HepG2 (cell line): ENCODE data around the gene TSACC. TPM values are rescaled to one million over a fixed set of nuclear protein-coding genes. Genes with fewer than 3 reads are reported as not detected.

Experiments
- CCAR2 ChIP-seq: fragments of 200-400 bp; formaldehyde crosslinking; optimal IDR thresholded peaks from 2 replicates; pipeline ENCODE3; 2018; ENCODE audit warnings: low read depth, mild to moderate bottlenecking, low read length, moderate library complexity
- GATA4 ChIP-seq: sonication (generic); IDR thresholded peaks from 2 replicates; pipeline ENCODE4 v1.6.1; 2016; ENCODE audit warnings: antibody characterized with exemption, low read depth, borderline replicate concordance
- GATAD2A ChIP-seq: IDR thresholded peaks from 2 replicates; pipeline ENCODE4 v1.6.1; 2016
- KDM5A ChIP-seq: fragments of 200-600 bp; sonication (generic); IDR thresholded peaks from 2 replicates; pipeline ENCODE4 v1.7.0; 2018; ENCODE audit warnings: antibody characterized with exemption, mild to moderate bottlenecking, low read length, borderline replicate concordance
- NFYB ChIP-seq: sonication (generic); formaldehyde crosslinking; IDR thresholded peaks from 2 replicates; pipeline ENCODE4 v1.4.0; 2020; ENCODE audit warnings: missing genetic modification reagents
- RXRB ChIP-seq: IDR thresholded peaks from 2 replicates; pipeline ENCODE4 v1.6.1; 2016; ENCODE audit warnings: borderline replicate concordance, missing genetic modification reagents, missing compliant biosample characterization
- SAP130 ChIP-seq: IDR thresholded peaks from 2 replicates; pipeline ENCODE4 v1.6.1; 2016; ENCODE audit warnings: low read depth
- SMARCC2 ChIP-seq: fragments of 450-650 bp; IDR thresholded peaks from 2 replicates; pipeline ENCODE4 v1.6.1; 2017; ENCODE audit warnings: antibody characterized with exemption, mild to moderate bottlenecking
- TCF12 ChIP-seq, 2 experiments: fragments of 450-650 bp in 1 of 2; sonication (generic) in 1 of 2; formaldehyde crosslinking in 1 of 2; IDR thresholded peaks; 2 replicates each; pipeline versions ENCODE4 v1.6.1 to v1.8.0; 2017 to 2022; ENCODE audit warnings: antibody characterized with exemption in 1 of 2, mild to moderate bottlenecking in 1 of 2, missing genetic modification reagents in 1 of 2, moderate library complexity in 1 of 2
- ZFY ChIP-seq: sonication (generic); formaldehyde crosslinking; IDR thresholded peaks from 2 replicates; pipeline ENCODE4 v1.4.0; 2020; ENCODE audit warnings: missing genetic modification reagents
- ZHX2 ChIP-seq, 2 experiments: sonication (generic) in 1 of 2; formaldehyde crosslinking in 1 of 2; IDR thresholded peaks; 2 replicates each; pipeline versions ENCODE4 v1.6.1 to v1.9.0; 2014 to 2022; ENCODE audit warnings: antibody characterized with exemption in 1 of 2, borderline replicate concordance in 1 of 2, inconsistent platforms in 1 of 2, low read depth in 1 of 2, missing genetic modification reagents in 1 of 2
- ZNF225 ChIP-seq: sonication (generic); formaldehyde crosslinking; IDR thresholded peaks from 2 replicates; pipeline ENCODE4 v1.4.0; 2020; ENCODE audit warnings: mild to moderate bottlenecking, missing genetic modification reagents
- ZNF841 ChIP-seq: sonication (generic); formaldehyde crosslinking; IDR thresholded peaks from 2 replicates; pipeline ENCODE4 v1.8.1; 2023; ENCODE audit warnings: missing genetic modification reagents, borderline replicate concordance
- polyA plus RNA-seq, 8 experiments: library from polyadenylated mRNA; depleted of rRNA in 3 of 8; stranded (reverse) in 7 of 8; unstranded in 1 of 8; fragments of >200 nt; fragmentation: Illumina TruSeq in 4 of 8; extraction: Trizol in 4 of 8; gene quantifications; 2 replicates each; pipeline versions ENCODE4 v1.2.1 to v1.2.3, GENCODE V29; 2011 to 2016; ENCODE audit warnings: low read depth in 4 of 8, missing spikeins in 1 of 8, mixed read lengths in 1 of 8; ENCODE audit not compliant: insufficient read depth in 1 of 8
- total RNA-seq, 5 experiments: library from RNA; depleted of rRNA; stranded (reverse); fragments of >200 nt; fragmentation: Illumina TruSeq; extraction: Trizol; gene quantifications; 2 replicates each; pipeline ENCODE4 v1.2.3, GENCODE V29; 2016; ENCODE audit warnings: low read depth in 1 of 5
- TF ChIP-seq, protein P1 (sequence below): sonication (generic); formaldehyde crosslinking; IDR thresholded peaks from 2 replicates; pipeline ENCODE4 v1.4.0; 2020; ENCODE audit warnings: missing genetic modification reagents

The TSACC gene
- total and polyA plus RNA-seq, 2 of the 13 experiments (the other 11 are each of a cell fraction or from before 2014, with no cell fraction given): 1.5 to 2.6 TPM

DNA sequence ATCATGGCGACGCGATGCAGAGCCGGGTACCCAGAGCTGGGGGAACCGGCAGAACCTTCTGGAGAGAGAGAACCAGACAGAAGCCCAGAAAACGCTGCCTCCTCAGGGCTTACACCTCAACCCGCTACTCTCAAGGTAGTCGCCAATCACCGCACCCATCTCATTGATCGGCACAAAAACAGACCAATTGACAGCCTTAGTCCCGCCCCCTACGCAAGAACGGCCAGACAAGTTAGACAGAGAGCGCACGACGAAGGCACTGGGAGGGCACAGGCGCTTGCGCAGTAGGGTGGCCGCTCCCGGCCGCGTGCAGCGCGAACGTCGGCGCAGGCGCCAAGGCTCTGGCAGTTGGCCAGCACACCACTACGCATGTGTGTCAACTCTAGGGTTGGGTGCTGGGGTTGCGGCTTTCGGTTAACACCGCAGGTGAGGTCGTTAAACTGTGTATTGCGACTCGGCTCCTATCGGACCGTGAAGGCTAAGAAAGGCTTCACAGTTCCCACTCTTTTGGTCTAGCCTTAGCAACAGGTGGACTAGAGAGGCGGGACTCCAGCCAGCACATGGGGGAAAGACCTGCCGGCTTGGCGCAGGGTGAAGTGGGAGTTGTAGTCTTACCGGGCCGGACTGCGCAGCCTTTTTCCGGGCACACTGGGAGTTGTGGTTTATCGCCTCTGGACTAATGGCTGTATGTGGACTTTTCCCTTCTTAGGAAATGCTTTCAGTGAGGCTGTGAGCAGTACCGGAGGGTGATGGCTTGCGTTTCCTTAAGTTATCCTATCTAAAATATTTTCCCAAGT, at the start of gene TSACC, which contains the start of gene CCT3 (continued):
- TF ChIP-seq, protein P1, sequence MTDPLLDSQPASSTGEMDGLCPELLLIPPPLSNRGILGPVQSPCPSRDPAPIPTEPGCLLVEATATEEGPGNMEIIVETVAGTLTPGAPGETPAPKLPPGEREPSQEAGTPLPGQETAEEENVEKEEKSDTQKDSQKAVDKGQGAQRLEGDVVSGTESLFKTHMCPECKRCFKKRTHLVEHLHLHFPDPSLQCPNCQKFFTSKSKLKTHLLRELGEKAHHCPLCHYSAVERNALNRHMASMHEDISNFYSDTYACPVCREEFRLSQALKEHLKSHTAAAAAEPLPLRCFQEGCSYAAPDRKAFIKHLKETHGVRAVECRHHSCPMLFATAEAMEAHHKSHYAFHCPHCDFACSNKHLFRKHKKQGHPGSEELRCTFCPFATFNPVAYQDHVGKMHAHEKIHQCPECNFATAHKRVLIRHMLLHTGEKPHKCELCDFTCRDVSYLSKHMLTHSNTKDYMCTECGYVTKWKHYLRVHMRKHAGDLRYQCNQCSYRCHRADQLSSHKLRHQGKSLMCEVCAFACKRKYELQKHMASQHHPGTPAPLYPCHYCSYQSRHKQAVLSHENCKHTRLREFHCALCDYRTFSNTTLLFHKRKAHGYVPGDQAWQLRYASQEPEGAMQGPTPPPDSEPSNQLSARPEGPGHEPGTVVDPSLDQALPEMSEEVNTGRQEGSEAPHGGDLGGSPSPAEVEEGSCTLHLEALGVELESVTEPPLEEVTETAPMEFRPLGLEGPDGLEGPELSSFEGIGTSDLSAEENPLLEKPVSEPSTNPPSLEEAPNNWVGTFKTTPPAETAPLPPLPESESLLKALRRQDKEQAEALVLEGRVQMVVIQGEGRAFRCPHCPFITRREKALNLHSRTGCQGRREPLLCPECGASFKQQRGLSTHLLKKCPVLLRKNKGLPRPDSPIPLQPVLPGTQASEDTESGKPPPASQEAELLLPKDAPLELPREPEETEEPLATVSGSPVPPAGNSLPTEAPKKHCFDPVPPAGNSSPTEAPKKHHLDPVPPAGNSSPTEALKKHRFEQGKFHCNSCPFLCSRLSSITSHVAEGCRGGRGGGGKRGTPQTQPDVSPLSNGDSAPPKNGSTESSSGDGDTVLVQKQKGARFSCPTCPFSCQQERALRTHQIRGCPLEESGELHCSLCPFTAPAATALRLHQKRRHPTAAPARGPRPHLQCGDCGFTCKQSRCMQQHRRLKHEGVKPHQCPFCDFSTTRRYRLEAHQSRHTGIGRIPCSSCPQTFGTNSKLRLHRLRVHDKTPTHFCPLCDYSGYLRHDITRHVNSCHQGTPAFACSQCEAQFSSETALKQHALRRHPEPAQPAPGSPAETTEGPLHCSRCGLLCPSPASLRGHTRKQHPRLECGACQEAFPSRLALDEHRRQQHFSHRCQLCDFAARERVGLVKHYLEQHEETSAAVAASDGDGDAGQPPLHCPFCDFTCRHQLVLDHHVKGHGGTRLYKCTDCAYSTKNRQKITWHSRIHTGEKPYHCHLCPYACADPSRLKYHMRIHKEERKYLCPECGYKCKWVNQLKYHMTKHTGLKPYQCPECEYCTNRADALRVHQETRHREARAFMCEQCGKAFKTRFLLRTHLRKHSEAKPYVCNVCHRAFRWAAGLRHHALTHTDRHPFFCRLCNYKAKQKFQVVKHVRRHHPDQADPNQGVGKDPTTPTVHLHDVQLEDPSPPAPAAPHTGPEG (CRISPR knock-in tag): no peak
- TF ChIP-seq SAP130 (CRISPR knock-in tag): peak; percentile 83
- TF ChIP-seq GATA4: peak; percentile 24; the same call in 1 of the 2 replicates
- TF ChIP-seq NFYB: peak; percentile 99
- TF ChIP-seq ZFY (CRISPR knock-in tag): peak; percentile 46; the same call in 1 of the 2 replicates
- no peak; the same call in none of the 2 replicates for TF ChIP-seq GATAD2A (CRISPR knock-in tag)
- no peak for TF ChIP-seq ZNF225
- TF ChIP-seq CCAR2: no peak
- TF ChIP-seq ZNF841 (CRISPR knock-in tag): no peak
- TF ChIP-seq KDM5A: no peak; the same call in 1 of the 2 replicates
- peak; percentile 45; the same call in 1 of the 2 replicates for TF ChIP-seq RXRB (CRISPR knock-in tag)
- TF ChIP-seq SMARCC2: no peak
- no peak for TF ChIP-seq ZHX2 (IDR thresholded peaks at IDR 0.05; ENCODE audit: low read depth)
- no peak for TF ChIP-seq ZHX2 (CRISPR knock-in tag; IDR thresholded peaks at IDR 0.05; ENCODE audit: borderline replicate concordance)
- TF ChIP-seq TCF12 (IDR thresholded peaks at IDR 0.05): no peak
- no peak for TF ChIP-seq TCF12 (CRISPR knock-in tag; IDR thresholded peaks at IDR 0.05)
